ENCODE measurements around the gene CCDC177. TPM values are rescaled to one million over a fixed set of nuclear protein-coding genes. Genes with fewer than 3 reads are reported as not detected.

The CCDC177 gene
- polyA plus RNA-seq, 1 donor from 2014 or later, result 3.2 TPM

DNA sequence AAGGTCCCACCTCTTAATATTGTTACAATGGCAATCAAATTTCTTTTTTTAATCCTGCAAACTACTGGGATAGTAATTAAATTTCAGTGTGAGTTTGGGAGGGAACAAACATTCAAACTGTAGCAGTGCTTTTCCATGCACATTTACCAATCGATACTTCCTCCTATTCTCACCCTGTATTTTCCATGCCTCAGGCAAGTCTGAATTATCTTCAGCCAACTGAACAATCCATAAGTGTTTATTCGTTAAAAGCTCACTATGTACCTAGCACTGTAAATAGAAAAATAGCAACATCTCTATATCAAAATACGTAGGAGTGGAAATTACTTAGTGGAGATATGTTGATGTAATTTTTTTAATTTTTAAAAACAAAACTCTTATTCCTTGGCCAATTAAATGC lies 43.5 kb downstream of the CCDC177 start:
- Histone ChIP-seq H3K79me2 (replicated peaks; ENCODE audit: insufficient read depth, low read length) (no peaks in the 10 kb centered on the region), H3K27ac (ENCODE audit: low read length) (no peak overlapping the region), H3K4me2 (ENCODE audit: low read length) (no peak overlapping the region), H3K9me2 (ENCODE audit: insufficient read depth, low read length) (no peaks in the 10 kb centered on the region), H3K4me3 (ENCODE audit: low read length) (no peak overlapping the region), H3K27me3 (ENCODE audit: insufficient read depth, low read depth, low read length) (no peaks in the 10 kb centered on the region), H3K9ac (ENCODE audit: low read length) (no peak overlapping the region), H3K9me3 (ENCODE audit: low read length) (no peaks in the 10 kb centered on the region), H3F3A (ENCODE audit: insufficient read depth, low read length, poor library complexity, severe bottlenecking) (no peaks in the 10 kb centered on the region), H2AFZ (ENCODE audit: low read depth, low read length) (no peak overlapping the region), H4K20me1 (ENCODE audit: insufficient read depth) (no peaks in the 10 kb centered on the region), H3K36me3 (ENCODE audit: insufficient read depth, low read length) (no peaks in the 10 kb centered on the region)
- TF ChIP-seq EZH2 (IDR thresholded peaks at IDR 0.05; ENCODE audit: borderline replicate concordance, insufficient read depth, low read length, poor library complexity, severe bottlenecking), result no peak
- TF ChIP-seq REST (IDR thresholded peaks at IDR 0.05; ENCODE audit: borderline replicate concordance), result no peak
- TF ChIP-seq, protein P1, sequence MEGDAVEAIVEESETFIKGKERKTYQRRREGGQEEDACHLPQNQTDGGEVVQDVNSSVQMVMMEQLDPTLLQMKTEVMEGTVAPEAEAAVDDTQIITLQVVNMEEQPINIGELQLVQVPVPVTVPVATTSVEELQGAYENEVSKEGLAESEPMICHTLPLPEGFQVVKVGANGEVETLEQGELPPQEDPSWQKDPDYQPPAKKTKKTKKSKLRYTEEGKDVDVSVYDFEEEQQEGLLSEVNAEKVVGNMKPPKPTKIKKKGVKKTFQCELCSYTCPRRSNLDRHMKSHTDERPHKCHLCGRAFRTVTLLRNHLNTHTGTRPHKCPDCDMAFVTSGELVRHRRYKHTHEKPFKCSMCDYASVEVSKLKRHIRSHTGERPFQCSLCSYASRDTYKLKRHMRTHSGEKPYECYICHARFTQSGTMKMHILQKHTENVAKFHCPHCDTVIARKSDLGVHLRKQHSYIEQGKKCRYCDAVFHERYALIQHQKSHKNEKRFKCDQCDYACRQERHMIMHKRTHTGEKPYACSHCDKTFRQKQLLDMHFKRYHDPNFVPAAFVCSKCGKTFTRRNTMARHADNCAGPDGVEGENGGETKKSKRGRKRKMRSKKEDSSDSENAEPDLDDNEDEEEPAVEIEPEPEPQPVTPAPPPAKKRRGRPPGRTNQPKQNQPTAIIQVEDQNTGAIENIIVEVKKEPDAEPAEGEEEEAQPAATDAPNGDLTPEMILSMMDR (IDR thresholded peaks at IDR 0.05; ENCODE audit: poor library complexity, severe bottlenecking), result no peak
- TF ChIP-seq RAD21 (conservative IDR thresholded peaks at IDR 0.05), result no peak
- no peak for TF ChIP-seq SMC3 (conservative IDR thresholded peaks at IDR 0.05; ENCODE audit: poor library complexity)
- no peak for TF ChIP-seq POLR2AphosphoS5 (IDR thresholded peaks at IDR 0.05)
- no peak for TF ChIP-seq EP300 (conservative IDR thresholded peaks at IDR 0.05; ENCODE audit: poor library complexity, severe bottlenecking)
- no peak for TF ChIP-seq MXI1 (conservative IDR thresholded peaks at IDR 0.05; ENCODE audit: poor library complexity, severe bottlenecking)
- no peak for TF ChIP-seq TAF1 (IDR thresholded peaks at IDR 0.05; ENCODE audit: low read depth)

DNA sequence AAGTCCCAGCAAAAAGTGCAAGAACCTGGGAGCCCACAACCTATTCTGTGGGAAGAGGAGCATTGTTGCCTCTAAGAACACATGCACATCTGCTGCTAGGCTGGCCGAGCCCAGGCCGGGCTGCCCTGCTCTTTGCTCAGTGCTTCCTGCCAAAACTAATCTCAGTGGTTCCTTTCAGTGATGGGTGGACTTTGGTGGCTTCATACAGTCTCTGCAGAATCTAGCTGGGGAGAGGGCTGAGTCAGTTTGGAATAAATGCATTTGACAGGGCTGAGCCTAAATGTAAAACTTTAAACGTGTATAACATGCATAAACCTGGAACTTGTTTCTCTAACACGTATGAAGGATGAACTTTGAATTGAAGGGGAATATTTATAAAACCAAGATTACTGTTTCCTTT lies 44.6 kb downstream of the CCDC177 start:
- Histone ChIP-seq H3K27ac (ENCODE audit: low read length) (no peak overlapping the region), H3K4me3 (ENCODE audit: low read length) (no peak overlapping the region), H3K79me2 (replicated peaks; ENCODE audit: insufficient read depth, low read length) (no peaks in the 10 kb centered on the region), H3K4me2 (ENCODE audit: low read length) (no peak overlapping the region), H4K20me1 (ENCODE audit: insufficient read depth) (no peaks in the 10 kb centered on the region), H3K9me3 (ENCODE audit: low read length) (no peaks in the 10 kb centered on the region), H2AFZ (ENCODE audit: low read depth, low read length) (no peak overlapping the region), H3K9ac (ENCODE audit: low read length) (no peak overlapping the region), H3K9me2 (ENCODE audit: insufficient read depth, low read length) (no peaks in the 10 kb centered on the region), H3F3A (ENCODE audit: insufficient read depth, low read length, poor library complexity, severe bottlenecking) (no peaks in the 10 kb centered on the region), H3K36me3 (ENCODE audit: insufficient read depth, low read length) (no peaks in the 10 kb centered on the region), H3K27me3 (ENCODE audit: insufficient read depth, low read depth, low read length) (no peaks in the 10 kb centered on the region)
- TF ChIP-seq RAD21 (conservative IDR thresholded peaks at IDR 0.05), result no peak
- TF ChIP-seq, protein P1 (IDR thresholded peaks at IDR 0.05; ENCODE audit: poor library complexity, severe bottlenecking), result no peak
- TF ChIP-seq EZH2 (IDR thresholded peaks at IDR 0.05; ENCODE audit: borderline replicate concordance, insufficient read depth, low read length, poor library complexity, severe bottlenecking), result no peak
- no peak for TF ChIP-seq TAF1 (IDR thresholded peaks at IDR 0.05; ENCODE audit: low read depth)
- TF ChIP-seq REST (IDR thresholded peaks at IDR 0.05; ENCODE audit: borderline replicate concordance), result no peak
- no peak for TF ChIP-seq MXI1 (conservative IDR thresholded peaks at IDR 0.05; ENCODE audit: poor library complexity, severe bottlenecking)
- no peak for TF ChIP-seq EP300 (conservative IDR thresholded peaks at IDR 0.05; ENCODE audit: poor library complexity, severe bottlenecking)
- no peak for TF ChIP-seq POLR2AphosphoS5 (IDR thresholded peaks at IDR 0.05)
- TF ChIP-seq SMC3 (conservative IDR thresholded peaks at IDR 0.05; ENCODE audit: poor library complexity), result no peak
